ENCODE data around the gene SHROOM1.

DNA sequence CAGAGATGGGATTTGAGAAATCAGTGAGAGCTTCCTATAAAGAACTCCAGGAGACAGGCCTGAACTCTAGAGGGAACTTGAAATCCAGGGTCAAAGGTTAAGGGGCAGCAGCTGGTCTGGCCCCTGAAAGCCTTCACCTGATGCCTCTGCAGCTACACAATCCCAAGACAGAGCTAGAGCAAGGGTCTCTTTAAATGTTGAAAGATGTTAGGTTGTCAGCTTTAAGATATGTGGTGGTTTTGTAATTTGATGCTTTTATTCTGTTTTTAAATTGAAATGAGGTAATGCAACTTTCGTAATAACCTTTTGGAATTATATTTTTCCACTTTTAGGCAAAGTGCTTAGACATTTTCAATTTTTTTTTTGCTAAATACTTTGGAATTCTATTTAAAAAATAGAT, 15.0 kb downstream of the SHROOM1 start:
- TF ChIP-seq, protein P1, sequence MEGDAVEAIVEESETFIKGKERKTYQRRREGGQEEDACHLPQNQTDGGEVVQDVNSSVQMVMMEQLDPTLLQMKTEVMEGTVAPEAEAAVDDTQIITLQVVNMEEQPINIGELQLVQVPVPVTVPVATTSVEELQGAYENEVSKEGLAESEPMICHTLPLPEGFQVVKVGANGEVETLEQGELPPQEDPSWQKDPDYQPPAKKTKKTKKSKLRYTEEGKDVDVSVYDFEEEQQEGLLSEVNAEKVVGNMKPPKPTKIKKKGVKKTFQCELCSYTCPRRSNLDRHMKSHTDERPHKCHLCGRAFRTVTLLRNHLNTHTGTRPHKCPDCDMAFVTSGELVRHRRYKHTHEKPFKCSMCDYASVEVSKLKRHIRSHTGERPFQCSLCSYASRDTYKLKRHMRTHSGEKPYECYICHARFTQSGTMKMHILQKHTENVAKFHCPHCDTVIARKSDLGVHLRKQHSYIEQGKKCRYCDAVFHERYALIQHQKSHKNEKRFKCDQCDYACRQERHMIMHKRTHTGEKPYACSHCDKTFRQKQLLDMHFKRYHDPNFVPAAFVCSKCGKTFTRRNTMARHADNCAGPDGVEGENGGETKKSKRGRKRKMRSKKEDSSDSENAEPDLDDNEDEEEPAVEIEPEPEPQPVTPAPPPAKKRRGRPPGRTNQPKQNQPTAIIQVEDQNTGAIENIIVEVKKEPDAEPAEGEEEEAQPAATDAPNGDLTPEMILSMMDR (IDR thresholded peaks at IDR 0.05), result no peak
- no peak for TF ChIP-seq EP300 (IDR thresholded peaks at IDR 0.05)
- TF ChIP-seq POLR2AphosphoS5 (IDR thresholded peaks at IDR 0.05), result no peak
- no peak for TF ChIP-seq POLR2A (IDR thresholded peaks at IDR 0.05; ENCODE audit: low read depth)

All from esophagus muscularis mucosa (tissue), 4 donors.